A673 (cell line): Measurements from ENCODE around the gene MIEN1.

Experiments
- CTCF ChIP-seq: fragments of 300-800, 200-600 bp; sonication (generic); conservative IDR thresholded peaks from 2 replicates; pipeline ENCODE4 v1.5.1; 2017; ENCODE audit warnings: low read depth, mild to moderate bottlenecking, antibody characterized with exemption, low read length, moderate library complexity, mixed read lengths
- EZH2 ChIP-seq: fragments of 200-600 bp; sonication (generic); IDR thresholded peaks from 2 replicates; pipeline ENCODE4 v1.6.1; 2017; ENCODE audit warnings: borderline replicate concordance, low read depth, mild to moderate bottlenecking, mixed read lengths, antibody characterized with exemption, low read length; ENCODE audit not compliant: poor library complexity, severe bottlenecking

- TF ChIP-seq CTCF, result no peak
- TF ChIP-seq EZH2, result no peak
Measured at GRCh38 chr17:39761861-39762496, 31.6 kb upstream of the MIEN1 start.
